GM19043 (cell line): Measurements from ENCODE around the gene ZBTB7B.

Source experiments
- ATAC-seq: cut with Tn5 transposase; IDR thresholded peaks from one replicate; pipeline ENCODE4 v1.9.1; 2021; ENCODE audit warnings: low read depth; ENCODE audit not compliant: unreplicated experiment

Gene ZBTB7B

GRCh38 chr1:155014709-155015508 lies 12.3 kb downstream of the ZBTB7B start:
- ATAC-seq: no peak

- ATAC-seq: no peak
Measured at GRCh38 chr1:155015527-155016230, 13.1 kb downstream of the ZBTB7B start.

- ATAC-seq: no peak
Measured at GRCh38 chr1:155016231-155016831, 13.7 kb downstream of the ZBTB7B start.

- no peak for ATAC-seq
Measured at GRCh38 chr1:155017041-155017945, 14.7 kb downstream of the ZBTB7B start.

- ATAC-seq: no peak
Measured at GRCh38 chr1:155017946-155018316, 15.3 kb downstream of the ZBTB7B start.

GRCh38 chr1:155018617-155019348 lies 16.2 kb downstream of the ZBTB7B start:
- no peak for ATAC-seq

- no peak for ATAC-seq
Measured at GRCh38 chr1:155019377-155020245, 17.0 kb downstream of the ZBTB7B start.

- no peak for ATAC-seq
Measured at GRCh38 chr1:155022136-155022926, 19.7 kb downstream of the ZBTB7B start.

- no peak for ATAC-seq
Measured at GRCh38 chr1:155022927-155023236, 20.3 kb downstream of the ZBTB7B start.

- ATAC-seq: no peak
Measured at GRCh38 chr1:155023627-155024026, 21.0 kb downstream of the ZBTB7B start.

- ATAC-seq: no peak
Measured at GRCh38 chr1:155024315-155024714, 21.7 kb downstream of the ZBTB7B start.

GRCh38 chr1:155026154-155026553 lies 23.6 kb downstream of the ZBTB7B start:
- ATAC-seq: no peak

- ATAC-seq: no peak
Measured at GRCh38 chr1:155026588-155026987, 24.0 kb downstream of the ZBTB7B start.

GRCh38 chr1:155029513-155030242 lies 27.1 kb downstream of the ZBTB7B start:
- no peak for ATAC-seq

- no peak for ATAC-seq
Measured at GRCh38 chr1:155030243-155030795, 27.7 kb downstream of the ZBTB7B start.

GRCh38 chr1:155030899-155031298 lies 28.3 kb downstream of the ZBTB7B start:
- ATAC-seq: no peak

- no peak for ATAC-seq
Measured at GRCh38 chr1:155032886-155033285, 30.3 kb downstream of the ZBTB7B start.
